ENCODE results near the gene ULBP1.
"Not testable (repeated sequence)": the region's sequence is repeated elsewhere in the genome, so short reads cannot be mapped to it uniquely, and the experiment has no call there.

The ULBP1 gene

DNA sequence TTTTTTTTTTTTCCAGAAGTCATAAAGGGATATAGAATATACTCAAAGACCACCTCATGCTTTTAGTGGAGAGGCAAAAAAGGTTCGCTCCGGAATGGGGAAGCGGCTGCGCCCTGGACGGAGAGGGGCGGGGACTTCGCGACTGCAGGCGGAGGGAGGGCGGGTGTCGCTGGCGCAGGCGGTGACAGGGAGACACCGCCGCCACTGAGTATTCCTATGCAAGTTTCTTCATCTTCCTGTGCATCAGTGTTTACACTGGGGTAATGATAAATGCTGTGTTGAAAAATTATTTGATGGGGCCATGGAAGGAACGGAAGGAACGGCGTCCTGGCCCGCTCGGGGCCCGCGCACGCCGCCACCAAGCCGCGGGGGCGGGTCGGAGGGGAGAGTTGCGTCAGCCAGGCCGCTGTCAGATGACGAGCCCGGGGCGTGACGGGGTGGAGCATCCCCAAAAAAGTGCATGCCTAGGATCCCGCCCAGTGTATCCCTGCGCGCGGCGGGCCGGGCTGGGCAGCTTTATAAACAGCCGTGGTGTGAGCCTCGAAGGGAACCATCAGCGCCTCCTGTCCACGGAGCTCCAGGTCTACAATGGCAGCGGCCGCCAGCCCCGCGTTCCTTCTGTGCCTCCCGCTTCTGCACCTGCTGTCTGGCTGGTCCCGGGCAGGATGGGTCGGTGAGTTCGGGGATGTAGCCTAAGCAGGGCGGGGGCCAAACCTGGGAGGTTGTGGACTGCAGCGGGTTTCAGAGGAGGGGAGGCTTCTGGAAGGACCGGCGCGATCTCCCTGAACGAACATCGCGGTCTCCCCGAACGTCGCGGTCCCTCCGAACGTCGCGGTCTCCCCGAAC lies at the start of gene ULBP1:
ULBP1 (plus strand) TSS at position 482 of the 846 bp plus-strand sequence; CDS start at position 589, 107 bp downstream.
- H3K36me3 ChIP-seq: no peaks in the 10 kb centered on the region
- H3K27ac ChIP-seq: no peak within 1 kb of the TSS
- peak within 1 kb of the TSS; percentile 50; the same call in 1 of the 2 replicates for H3K9ac ChIP-seq
- peaks cover 24% of the 10 kb centered on the region for H4K20me1 ChIP-seq
- peaks cover 25% of the 10 kb centered on the region for H3K4me1 ChIP-seq
- H3K4me3 ChIP-seq: peak within 1 kb of the TSS; percentile 69
- H3K9me3 ChIP-seq: no peaks in the 10 kb centered on the region
- peak within 1 kb of the TSS; percentile 93 for H3K4me2 ChIP-seq
- peaks cover 82% of the 10 kb centered on the region for H3K27me3 ChIP-seq
- TF ChIP-seq Cebpa-rat (IDR thresholded peaks at IDR 0.05): peak; percentile 93

- H3K4me3 ChIP-seq: no peak overlapping the region
- H3K27me3 ChIP-seq: peaks cover 15% of the 10 kb centered on the region
- no peak overlapping the region for H3K27ac ChIP-seq
- no peaks in the 10 kb centered on the region for H3K4me1 ChIP-seq
- no peak for TF ChIP-seq Cebpa-rat (IDR thresholded peaks at IDR 0.05)
- H3K9me3 ChIP-seq: no peaks in the 10 kb centered on the region
- H3K4me2 ChIP-seq: no peak overlapping the region
- H4K20me1 ChIP-seq: no peaks in the 10 kb centered on the region
- no peak overlapping the region for H3K9ac ChIP-seq
- no peaks in the 10 kb centered on the region for H3K36me3 ChIP-seq
Observed at GRCh38 chr6:149915970-149916865, 47.5 kb upstream of the ULBP1 start.

DNA sequence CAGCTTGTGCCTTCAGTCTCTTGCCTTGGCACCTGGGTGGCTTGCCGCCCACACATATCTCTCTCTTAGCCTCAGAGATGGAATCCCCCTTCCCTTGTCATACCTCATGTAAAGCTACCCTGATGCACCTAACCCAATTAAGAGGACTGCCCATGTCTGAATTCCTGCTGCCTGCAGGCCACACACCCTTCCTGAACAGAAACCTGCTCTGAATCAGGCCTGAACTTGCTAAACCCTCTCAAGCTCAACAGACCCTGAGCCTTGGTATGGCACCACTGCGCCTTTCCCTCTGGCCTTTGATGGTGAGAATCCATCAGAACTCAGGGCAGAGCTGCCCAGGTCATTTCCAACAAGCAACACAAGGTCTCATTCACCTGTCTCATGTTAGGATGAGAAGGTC lies 46.1 kb upstream of the ULBP1 start:
- no peak overlapping the region for H3K4me2 ChIP-seq
- H3K9ac ChIP-seq: no peak overlapping the region
- peaks cover 30% of the 10 kb centered on the region for H3K27me3 ChIP-seq
- H3K4me1 ChIP-seq: no peaks in the 10 kb centered on the region
- no peak overlapping the region for H3K27ac ChIP-seq
- H3K36me3 ChIP-seq: no peaks in the 10 kb centered on the region
- no peak for TF ChIP-seq Cebpa-rat (IDR thresholded peaks at IDR 0.05)
- H4K20me1 ChIP-seq: no peaks in the 10 kb centered on the region
- no peak overlapping the region for H3K4me3 ChIP-seq
- H3K9me3 ChIP-seq: peaks cover 12% of the 10 kb centered on the region

GRCh38 chr6:149918151-149918905 lies 45.4 kb upstream of the ULBP1 start:
- no peak for TF ChIP-seq Cebpa-rat (IDR thresholded peaks at IDR 0.05)
- peaks cover 36% of the 10 kb centered on the region for H3K27me3 ChIP-seq
- H3K4me1 ChIP-seq: no peaks in the 10 kb centered on the region
- H3K9ac ChIP-seq: no peak overlapping the region
- no peak overlapping the region for H3K4me3 ChIP-seq
- no peak overlapping the region for H3K4me2 ChIP-seq
- no peaks in the 10 kb centered on the region for H3K36me3 ChIP-seq
- peaks cover 18% of the 10 kb centered on the region for H3K9me3 ChIP-seq
- no peaks in the 10 kb centered on the region; the same call in 1 of the 2 replicates for H4K20me1 ChIP-seq
- no peak overlapping the region for H3K27ac ChIP-seq

DNA sequence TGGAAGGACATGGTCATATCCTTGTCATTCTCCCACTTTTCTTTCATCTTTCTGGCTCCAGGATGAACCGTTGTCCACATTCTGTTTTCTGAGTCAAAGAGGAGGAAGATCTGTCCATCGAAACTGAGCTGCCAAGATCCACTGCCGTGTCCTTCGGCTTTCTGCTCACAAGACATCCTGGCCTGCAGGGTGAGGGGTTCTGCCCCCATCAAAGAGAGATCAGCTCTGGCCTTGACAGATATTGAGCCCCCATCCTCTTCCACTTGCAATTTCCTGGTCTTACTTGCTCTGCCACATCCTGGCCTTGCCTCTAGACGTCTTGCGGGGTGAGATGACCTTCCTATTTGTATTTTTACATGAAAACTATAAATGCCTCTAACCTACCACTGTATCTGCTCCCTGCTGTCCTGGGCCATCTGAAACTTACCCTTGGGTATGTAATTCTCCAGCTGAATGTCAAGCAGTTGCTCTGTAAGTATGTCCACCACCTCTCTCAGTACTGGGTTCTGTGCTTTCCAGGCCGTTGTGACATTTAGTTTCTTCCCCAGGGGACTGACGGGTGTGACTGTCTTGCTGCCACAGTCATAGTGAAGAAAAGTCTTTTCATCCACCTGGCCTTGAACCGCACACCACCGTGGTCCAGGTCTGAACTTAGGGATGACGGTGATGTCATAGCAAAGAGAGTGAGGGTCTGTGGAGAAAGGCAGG lies 44.5 kb upstream of the ULBP1 start:
- H3K27ac ChIP-seq, H3K9ac ChIP-seq, H4K20me1 ChIP-seq, H3K4me3 ChIP-seq, H3K4me2 ChIP-seq, H3K4me1 ChIP-seq, H3K36me3 ChIP-seq: not testable (repeated sequence)
- Histone ChIP-seq H3K9me3 (peaks cover 27% of the 10 kb centered on the region), H3K27me3 (peaks cover 46% of the 10 kb centered on the region)

GRCh38 chr6:149919834-149920225 lies 43.9 kb upstream of the ULBP1 start:
- Histone ChIP-seq H3K4me3 (no peak overlapping the region), H4K20me1 (no peaks in the 10 kb centered on the region; the same call in 1 of the 2 replicates), H3K9me3 (peaks cover 32% of the 10 kb centered on the region), H3K9ac (no peak overlapping the region), H3K36me3 (no peaks in the 10 kb centered on the region), H3K27me3 (peaks cover 51% of the 10 kb centered on the region), H3K4me1 (no peaks in the 10 kb centered on the region), H3K27ac (no peak overlapping the region), H3K4me2 (no peak overlapping the region)
- TF ChIP-seq Cebpa-rat (IDR thresholded peaks at IDR 0.05): no peak

GRCh38 chr6:149921361-149921760 lies 42.4 kb upstream of the ULBP1 start:
- H3K27me3 ChIP-seq: peaks cover 67% of the 10 kb centered on the region
- no peak overlapping the region for H3K27ac ChIP-seq
- TF ChIP-seq Cebpa-rat (IDR thresholded peaks at IDR 0.05): no peak
- no peaks in the 10 kb centered on the region for H3K36me3 ChIP-seq
- H3K4me1 ChIP-seq: peaks cover 10% of the 10 kb centered on the region; the same call in 1 of the 2 replicates
- no peak overlapping the region for H3K4me2 ChIP-seq
- no peak overlapping the region for H3K9ac ChIP-seq
- peaks cover 4% of the 10 kb centered on the region; the same call in 1 of the 2 replicates for H4K20me1 ChIP-seq
- H3K4me3 ChIP-seq: no peak overlapping the region
- H3K9me3 ChIP-seq: peaks cover 34% of the 10 kb centered on the region

DNA sequence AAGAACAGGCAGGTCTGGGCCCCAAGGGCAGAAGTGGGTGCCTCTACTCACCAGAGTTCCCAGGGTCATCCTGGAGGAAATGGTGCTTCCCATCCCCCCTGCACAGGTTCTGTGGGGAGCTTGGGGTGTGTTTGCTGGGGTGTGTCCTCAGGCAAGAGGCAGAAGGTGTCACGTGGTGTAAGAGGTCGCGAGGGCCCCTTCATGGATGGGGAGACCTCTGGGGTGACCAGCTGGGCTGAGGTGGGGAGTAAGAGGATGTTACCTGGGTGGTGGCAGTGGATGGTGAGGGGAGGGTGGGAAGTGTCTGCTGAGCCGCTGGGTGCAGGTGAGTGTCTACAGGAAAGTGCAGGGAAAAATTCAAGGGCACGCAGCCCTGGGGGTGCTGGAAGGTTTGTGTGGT lies 41.7 kb upstream of the ULBP1 start:
- not testable (repeated sequence) for H3K4me2 ChIP-seq, H4K20me1 ChIP-seq, H3K36me3 ChIP-seq, H3K27ac ChIP-seq, H3K4me3 ChIP-seq, H3K9ac ChIP-seq
- H3K4me1 ChIP-seq: peaks cover 10% of the 10 kb centered on the region; the same call in 1 of the 2 replicates
- peaks cover 72% of the 10 kb centered on the region for H3K27me3 ChIP-seq
- peaks cover 38% of the 10 kb centered on the region for H3K9me3 ChIP-seq

Data from BLaER1 (cell line).